Activated T-helper 17 cell treated with anti-CD3 and anti-CD28 coated beads, Interleukin-2, amount 50 U/mL, for 72 hours (primary cell): ENCODE data around the gene GSTM1. TPM values are rescaled to one million over a fixed set of nuclear protein-coding genes. Genes with fewer than 3 reads are reported as not detected.
A peak's percentile ranks its signal among the peaks of the same experiment; 100 is the strongest.
"Not testable (repeated sequence)": the region's sequence is repeated elsewhere in the genome, so short reads cannot be mapped to it uniquely, and the experiment has no call there.

Source experiments
- ATAC-seq: fragments of 150-1000 bp; cut with Tn5 transposase; replicated peaks from 2 replicates; pipeline ENCODE4 v1.10.0; 2021; ENCODE audit warnings: mild to moderate bottlenecking, moderate library complexity
- H3K27ac Mint-ChIP-seq: one replicate; pipeline ENCODE4 v1.8.0; 2022; ENCODE audit warnings: mixed read lengths
- H3K27me3 Mint-ChIP-seq: one replicate; pipeline ENCODE4 v1.8.0; 2022; ENCODE audit warnings: mixed read lengths
- H3K36me3 Mint-ChIP-seq: one replicate; pipeline ENCODE4 v1.8.0; 2022; ENCODE audit warnings: low read depth, mild to moderate bottlenecking, mixed read lengths
- H3K4me1 Mint-ChIP-seq: one replicate; pipeline ENCODE4 v1.8.0; 2022; ENCODE audit warnings: mixed read lengths
- H3K4me3 Mint-ChIP-seq: one replicate; pipeline ENCODE4 v1.8.0; 2022; ENCODE audit warnings: mild to moderate bottlenecking, mixed read lengths
- H3K9me3 Mint-ChIP-seq: one replicate; pipeline ENCODE4 v1.8.0; 2022; ENCODE audit warnings: mixed read lengths
- total RNA-seq, 2 donors: library from RNA; stranded (reverse); gene quantifications; one replicate each; pipeline ENCODE4 v1.2.3, GENCODE V29; 2022

GSTM1 gene
- total RNA-seq, 2 donors from 2014 or later = 86.5 TPM; not detected in 1

DNA sequence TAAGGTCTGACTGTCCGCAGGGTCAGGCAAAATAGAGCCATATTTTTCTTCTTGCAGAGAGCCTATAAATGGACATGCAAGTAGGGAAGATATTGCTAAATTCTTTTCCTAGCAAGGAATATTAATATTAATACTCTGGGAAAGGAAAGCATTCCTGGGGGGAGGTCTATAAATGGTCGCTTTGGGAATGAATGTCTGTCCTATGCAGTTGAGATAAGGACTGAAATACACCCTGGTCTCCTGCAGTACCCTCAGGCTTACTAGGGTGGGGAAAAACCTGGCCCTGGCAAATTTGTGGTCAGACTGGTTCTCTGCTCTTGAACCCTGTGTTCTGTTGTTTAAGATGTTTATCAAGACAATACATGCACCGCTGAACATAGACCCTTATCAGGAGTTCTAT lies 15.3 kb downstream of the GSTM1 start:
- ATAC-seq, H3K27ac Mint-ChIP-seq, H3K4me1 Mint-ChIP-seq, H3K27me3 Mint-ChIP-seq, H3K4me3 Mint-ChIP-seq, H3K36me3 Mint-ChIP-seq, H3K9me3 Mint-ChIP-seq: not testable (repeated sequence)

DNA sequence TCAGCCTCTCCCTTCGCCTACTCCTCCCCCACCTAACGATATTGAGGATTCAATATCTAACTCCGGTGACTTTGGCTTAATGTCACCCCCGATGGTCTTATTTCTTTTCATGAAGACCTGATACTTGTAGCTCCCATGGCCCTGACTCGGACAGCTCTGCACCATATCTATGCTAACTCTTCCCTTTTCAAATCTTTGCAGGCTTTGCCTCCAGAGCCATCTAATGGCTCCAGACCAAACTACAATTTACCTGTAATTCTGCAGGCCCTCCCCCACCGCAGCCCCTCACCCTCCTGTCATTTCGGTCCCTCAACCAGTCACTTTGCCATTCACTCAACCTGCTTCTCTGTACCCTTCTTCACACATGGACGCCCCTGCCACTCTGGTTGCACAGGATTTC lies 16.6 kb downstream of the GSTM1 start:
- H3K36me3 Mint-ChIP-seq = no peaks in the 10 kb centered on the region
- H3K4me3 Mint-ChIP-seq = no peak overlapping the region
- ATAC-seq = no peak
- H3K4me1 Mint-ChIP-seq = no peaks in the 10 kb centered on the region
- peaks cover 7% of the 10 kb centered on the region for H3K27me3 Mint-ChIP-seq
- H3K9me3 Mint-ChIP-seq = peaks cover 3% of the 10 kb centered on the region
- H3K27ac Mint-ChIP-seq = no peak overlapping the region

DNA sequence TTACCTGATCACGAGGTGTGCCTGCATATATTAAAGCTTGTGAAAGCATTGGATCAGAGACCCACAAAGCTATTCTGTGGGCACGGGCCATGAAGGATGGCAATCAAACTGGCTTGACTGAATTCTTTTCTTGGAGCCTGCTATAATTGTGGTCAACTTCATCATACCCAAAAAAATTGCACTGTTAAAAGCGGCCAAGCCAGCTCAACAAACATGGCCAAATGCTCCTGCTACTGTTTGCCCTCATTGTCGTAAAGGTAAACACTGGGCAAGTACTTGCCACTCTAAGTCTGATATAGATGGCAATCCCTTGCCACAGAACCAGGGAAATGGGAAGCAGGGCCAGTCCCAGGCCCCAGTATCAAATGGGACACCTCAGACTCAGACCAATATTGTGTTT lies 17.8 kb downstream of the GSTM1 start:
- H3K27me3 Mint-ChIP-seq = peaks cover 7% of the 10 kb centered on the region
- H3K36me3 Mint-ChIP-seq = no peaks in the 10 kb centered on the region
- H3K27ac Mint-ChIP-seq = no peak overlapping the region
- no peaks in the 10 kb centered on the region for H3K4me1 Mint-ChIP-seq
- no peak overlapping the region for H3K4me3 Mint-ChIP-seq
- H3K9me3 Mint-ChIP-seq = peaks cover 3% of the 10 kb centered on the region
- ATAC-seq = no peak

DNA sequence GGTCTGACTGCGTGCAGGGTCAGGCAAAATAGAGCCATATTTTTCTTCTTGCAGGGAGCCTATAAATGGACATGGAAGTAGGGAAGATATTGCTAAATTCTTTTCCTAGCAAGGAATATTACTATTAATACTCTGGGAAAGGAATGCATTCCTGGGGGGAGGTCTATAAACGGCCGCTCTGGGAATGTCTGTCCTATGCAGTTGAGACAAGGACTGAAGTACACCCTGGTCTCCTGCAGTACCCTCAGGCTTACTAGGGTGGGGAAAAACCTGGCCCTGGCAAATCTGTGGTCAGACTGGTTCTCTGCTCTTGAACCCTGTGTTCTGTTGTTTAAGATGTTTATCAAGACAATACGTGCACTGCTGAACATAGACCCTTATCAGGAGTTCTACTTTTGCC lies 21.3 kb downstream of the GSTM1 start:
- not testable (repeated sequence) for H3K4me3 Mint-ChIP-seq, ATAC-seq, H3K27ac Mint-ChIP-seq, H3K9me3 Mint-ChIP-seq, H3K4me1 Mint-ChIP-seq, H3K36me3 Mint-ChIP-seq
- H3K27me3 Mint-ChIP-seq = peaks cover 14% of the 10 kb centered on the region

DNA sequence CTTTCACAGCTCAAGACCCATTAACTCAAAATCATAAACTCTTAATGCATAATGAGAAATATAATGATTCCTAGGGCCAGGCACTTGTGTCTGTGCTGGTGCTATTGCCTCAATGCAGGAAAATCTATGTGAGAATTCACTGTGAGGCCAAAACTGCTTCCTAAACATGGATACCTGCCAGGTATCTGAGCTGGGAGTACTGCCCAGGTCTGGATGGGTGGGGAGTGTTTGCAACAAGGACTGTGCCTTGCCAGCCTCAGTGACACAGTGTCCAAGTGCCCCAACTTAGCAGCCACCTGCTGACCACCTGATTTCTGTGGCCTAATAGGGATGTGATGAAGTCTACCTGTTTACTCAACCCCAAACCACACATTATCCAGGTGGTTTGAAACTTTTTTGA lies 22.2 kb downstream of the GSTM1 start:
- not testable (repeated sequence) for H3K4me3 Mint-ChIP-seq, H3K9me3 Mint-ChIP-seq, H3K4me1 Mint-ChIP-seq, ATAC-seq, H3K36me3 Mint-ChIP-seq, H3K27ac Mint-ChIP-seq
- H3K27me3 Mint-ChIP-seq = peaks cover 14% of the 10 kb centered on the region

DNA sequence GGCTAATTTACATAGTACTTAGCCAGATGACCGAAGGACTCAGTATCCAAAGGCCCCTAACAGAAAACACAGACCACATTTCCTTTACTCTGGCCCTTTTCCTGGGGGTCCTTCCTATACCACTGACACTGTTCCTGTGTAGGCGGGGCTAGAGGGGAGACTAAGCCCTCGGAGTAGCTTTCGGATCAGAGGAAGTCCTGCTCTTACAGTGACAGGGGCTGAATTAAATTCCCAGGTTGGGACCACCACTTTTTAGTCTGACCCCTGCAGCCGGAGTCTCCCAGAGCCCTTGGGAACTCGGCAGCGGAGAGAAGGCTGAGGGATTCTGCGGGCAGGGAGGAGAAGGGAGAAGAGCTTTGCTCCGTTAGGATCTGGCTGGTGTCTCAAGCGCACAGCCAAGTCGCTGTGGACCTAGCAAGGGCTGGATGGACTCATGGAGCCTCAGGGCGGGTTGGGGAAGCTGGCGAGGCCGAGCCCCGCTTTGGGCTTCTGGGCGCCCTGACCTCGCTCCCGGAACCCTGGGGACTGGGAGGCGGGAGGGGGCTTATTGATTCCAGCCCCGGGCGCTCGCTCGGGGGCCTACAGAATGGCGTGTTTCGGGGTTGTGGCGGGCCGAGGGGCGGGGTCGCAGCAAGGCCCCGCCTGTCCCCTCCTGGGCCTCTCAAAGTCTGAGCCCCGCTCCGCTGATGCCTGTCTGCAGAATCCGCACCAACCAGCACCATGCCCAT lies 24.1 kb downstream of the GSTM1 start, which contains the start of gene GSTM5:
GSTM5 (plus strand) TSS at position 659 of the 728 bp plus-strand sequence; CDS start at position 721, 62 bp downstream.
- not testable (repeated sequence) for H3K36me3 Mint-ChIP-seq, H3K9me3 Mint-ChIP-seq, ATAC-seq, H3K4me3 Mint-ChIP-seq, H3K27ac Mint-ChIP-seq, H3K4me1 Mint-ChIP-seq
- peaks cover 19% of the 10 kb centered on the region for H3K27me3 Mint-ChIP-seq

DNA sequence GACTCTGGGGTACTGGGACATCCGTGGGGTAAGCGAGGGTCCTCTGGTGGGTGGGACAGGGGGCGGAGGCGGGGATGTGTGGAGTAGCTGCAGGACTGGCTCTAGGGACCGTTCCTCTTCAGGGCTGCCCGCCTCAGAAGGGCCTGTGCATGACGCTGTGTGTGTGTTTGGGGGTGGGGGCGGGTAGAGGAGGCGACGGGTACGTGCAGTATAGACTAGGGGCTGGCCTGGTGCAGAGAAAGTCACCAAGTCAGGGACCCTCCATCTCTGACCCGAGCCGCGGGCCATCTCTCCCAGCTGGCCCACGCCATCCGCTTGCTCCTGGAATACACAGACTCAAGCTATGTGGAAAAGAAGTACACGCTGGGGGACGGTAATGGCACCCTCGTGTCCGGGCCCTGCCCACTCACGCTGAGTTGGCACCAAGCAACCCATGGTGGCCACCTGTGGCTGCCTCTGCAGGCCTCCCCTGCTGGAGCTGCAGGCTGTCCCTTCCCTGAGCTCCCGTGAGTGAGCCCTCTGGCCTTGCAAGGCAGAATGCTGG lies 24.8 kb downstream of the GSTM1 start:
- Mint-ChIP-seq H3K4me3 (no peak overlapping the region), H3K9me3 (peaks cover 3% of the 10 kb centered on the region), H3K4me1 (no peaks in the 10 kb centered on the region), H3K27ac (no peak overlapping the region), H3K27me3 (peaks cover 21% of the 10 kb centered on the region), H3K36me3 (no peaks in the 10 kb centered on the region)
- no peak for ATAC-seq

DNA sequence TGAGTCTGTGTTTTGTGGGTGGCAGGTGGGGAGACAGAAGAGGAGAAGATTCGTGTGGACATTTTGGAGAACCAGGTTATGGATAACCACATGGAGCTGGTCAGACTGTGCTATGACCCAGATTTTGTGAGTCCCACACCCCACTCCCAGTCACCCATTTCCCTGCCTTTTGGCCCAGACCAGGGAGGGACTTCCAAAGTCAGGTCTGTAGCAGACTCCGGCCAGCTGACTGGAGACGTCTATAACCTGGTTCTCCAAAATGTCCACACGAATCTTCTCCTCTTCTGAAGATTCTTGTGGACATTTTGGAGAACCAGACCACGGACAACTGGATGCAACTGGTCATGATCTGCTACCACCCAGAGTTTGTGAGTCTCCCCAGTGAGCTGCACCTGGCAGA lies 26.0 kb downstream of the GSTM1 start:
- no peaks in the 10 kb centered on the region for H3K36me3 Mint-ChIP-seq
- H3K4me3 Mint-ChIP-seq = no peak overlapping the region
- H3K27me3 Mint-ChIP-seq = peaks cover 24% of the 10 kb centered on the region
- no peaks in the 10 kb centered on the region for H3K9me3 Mint-ChIP-seq
- H3K4me1 Mint-ChIP-seq = no peaks in the 10 kb centered on the region
- no peak for ATAC-seq
- no peak overlapping the region for H3K27ac Mint-ChIP-seq

DNA sequence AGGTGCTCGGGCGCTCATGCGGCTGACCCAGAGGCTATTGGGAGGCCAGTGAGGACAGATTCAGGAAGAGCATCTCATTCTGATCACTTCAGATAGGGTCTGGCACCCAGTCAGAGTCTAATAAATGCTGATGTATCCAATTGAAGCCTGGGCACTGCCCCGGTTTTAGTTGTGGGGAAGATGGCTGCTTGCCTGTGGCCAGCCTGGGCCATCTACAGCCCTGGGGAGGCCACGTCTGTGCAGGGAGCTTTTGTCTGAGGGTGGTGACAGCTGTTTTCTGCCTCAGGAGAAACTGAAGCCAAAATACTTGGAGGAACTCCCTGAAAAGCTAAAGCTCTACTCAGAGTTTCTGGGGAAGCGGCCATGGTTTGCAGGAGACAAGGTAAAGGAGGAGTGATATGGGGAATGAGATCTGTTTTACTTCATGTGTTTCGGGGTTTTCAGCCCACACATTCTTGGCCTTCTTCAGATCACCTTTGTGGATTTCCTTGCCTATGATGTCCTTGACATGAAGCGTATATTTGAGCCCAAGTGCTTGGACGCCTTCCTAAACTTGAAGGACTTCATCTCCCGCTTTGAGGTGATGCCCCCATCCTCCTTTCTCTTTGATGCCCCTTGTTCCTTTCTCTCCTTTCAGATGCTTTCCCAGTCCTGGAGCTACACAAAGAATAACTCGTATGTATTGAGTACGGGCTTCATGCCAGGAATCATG lies 27.2 kb downstream of the GSTM1 start:
- no peaks in the 10 kb centered on the region for H3K36me3 Mint-ChIP-seq

DNA sequence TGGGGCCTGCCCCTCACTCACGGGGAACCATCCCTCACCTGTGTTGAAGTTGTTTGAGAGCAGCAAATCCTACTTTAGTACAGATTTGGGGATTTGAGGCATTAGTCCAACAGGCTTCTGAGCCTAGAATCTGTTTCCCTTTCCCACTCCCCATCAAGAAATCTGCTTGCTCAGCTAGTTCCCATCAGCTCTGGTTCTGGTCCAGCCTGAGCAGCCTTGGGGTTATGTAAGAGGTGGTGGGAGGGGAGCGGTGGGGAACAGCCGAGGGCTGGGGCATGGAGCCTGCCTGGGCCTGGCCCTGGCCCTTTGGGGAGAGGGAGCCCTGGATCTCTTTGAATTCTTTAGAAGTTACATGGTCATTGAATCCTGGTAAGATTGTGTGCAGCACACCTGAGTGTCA lies 28.5 kb downstream of the GSTM1 start:
- no peaks in the 10 kb centered on the region for H3K9me3 Mint-ChIP-seq
- peaks cover 28% of the 10 kb centered on the region for H3K27me3 Mint-ChIP-seq
- H3K4me1 Mint-ChIP-seq = no peaks in the 10 kb centered on the region
- ATAC-seq = no peak
- no peak overlapping the region for H3K27ac Mint-ChIP-seq
- H3K36me3 Mint-ChIP-seq = no peaks in the 10 kb centered on the region
- H3K4me3 Mint-ChIP-seq = no peak overlapping the region

More for the DNA sequence above, 27.2 kb downstream of the GSTM1 start:
- no peak for ATAC-seq
- Mint-ChIP-seq H3K27ac (no peak overlapping the region), H3K4me3 (no peak overlapping the region), H3K4me1 (no peaks in the 10 kb centered on the region), H3K9me3 (no peaks in the 10 kb centered on the region), H3K27me3 (peaks cover 28% of the 10 kb centered on the region)

DNA sequence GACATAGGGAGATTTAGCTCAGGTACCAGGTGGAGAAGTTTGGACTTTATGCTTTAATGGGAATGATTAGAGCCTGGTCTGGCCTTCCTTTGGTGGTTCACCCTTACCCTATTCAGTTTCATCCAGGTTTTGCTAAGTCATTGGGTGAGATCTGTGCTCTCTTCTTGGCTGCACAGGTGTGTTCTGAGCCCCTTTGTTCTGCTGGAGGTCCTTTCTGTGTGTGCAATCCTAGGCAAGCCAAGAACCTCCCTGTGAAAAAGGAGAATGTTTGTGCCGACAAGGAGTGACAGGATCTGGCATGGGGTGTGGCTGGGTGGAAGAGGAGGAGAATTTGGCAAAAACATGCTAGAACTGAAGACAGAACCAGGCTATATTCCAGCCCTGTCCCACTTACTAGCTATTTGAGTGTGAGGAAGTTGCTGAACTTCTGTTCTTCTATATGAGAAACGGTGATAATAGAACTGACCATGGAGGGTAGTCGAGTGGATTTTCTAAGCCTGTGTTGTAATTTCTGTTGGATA lies 29.0 kb downstream of the GSTM1 start:
- Mint-ChIP-seq H3K9me3 (no peaks in the 10 kb centered on the region), H3K27me3 (peaks cover 28% of the 10 kb centered on the region), H3K4me1 (no peaks in the 10 kb centered on the region), H3K27ac (no peak overlapping the region), H3K4me3 (no peak overlapping the region), H3K36me3 (no peaks in the 10 kb centered on the region)
- ATAC-seq = no peak

DNA sequence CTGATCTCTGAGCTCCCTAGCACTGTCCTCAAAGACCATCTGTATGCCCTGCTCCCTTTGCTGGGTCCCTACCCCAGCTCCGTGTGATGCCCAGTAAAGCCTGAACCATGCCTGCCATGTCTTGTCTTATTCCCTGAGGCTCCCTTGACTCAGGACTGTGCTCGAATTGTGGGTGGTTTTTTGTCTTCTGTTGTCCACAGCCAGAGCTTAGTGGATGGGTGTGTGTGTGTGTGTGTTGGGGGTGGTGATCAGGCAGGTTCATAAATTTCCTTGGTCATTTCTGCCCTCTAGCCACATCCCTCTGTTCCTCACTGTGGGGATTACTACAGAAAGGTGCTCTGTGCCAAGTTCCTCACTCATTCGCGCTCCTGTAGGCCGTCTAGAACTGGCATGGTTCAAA lies 30.1 kb downstream of the GSTM1 start:
- Mint-ChIP-seq H3K36me3 (no peaks in the 10 kb centered on the region), H3K27me3 (peaks cover 28% of the 10 kb centered on the region)

DNA sequence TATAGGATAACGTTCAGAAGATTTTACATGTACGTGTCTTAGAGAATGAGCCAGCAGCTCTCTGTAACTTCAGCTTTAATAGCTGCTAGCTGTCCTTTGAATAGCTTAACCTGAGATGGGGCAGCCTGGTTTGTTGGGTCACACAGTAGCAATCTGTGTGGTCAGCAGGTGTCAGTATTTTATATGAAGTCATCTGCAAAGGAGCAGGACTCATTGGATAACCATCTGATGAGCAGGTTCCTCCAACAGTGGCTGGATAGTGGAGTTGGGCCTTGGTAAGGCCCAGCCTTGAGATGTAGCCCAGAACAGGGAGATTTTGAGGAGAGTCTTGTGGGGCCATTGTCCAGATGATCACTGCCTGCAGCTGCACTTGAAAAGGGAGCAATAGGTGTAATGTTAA lies 30.9 kb downstream of the GSTM1 start:
- no peak for ATAC-seq
- Mint-ChIP-seq H3K9me3 (no peaks in the 10 kb centered on the region), H3K27me3 (peaks cover 25% of the 10 kb centered on the region), H3K36me3 (no peaks in the 10 kb centered on the region), H3K4me3 (no peak overlapping the region), H3K27ac (no peak overlapping the region), H3K4me1 (no peaks in the 10 kb centered on the region)

More for the DNA sequence above, 30.1 kb downstream of the GSTM1 start:
- ATAC-seq = no peak
- Mint-ChIP-seq H3K4me1 (no peaks in the 10 kb centered on the region), H3K27ac (no peak overlapping the region), H3K4me3 (no peak overlapping the region), H3K9me3 (no peaks in the 10 kb centered on the region)

DNA sequence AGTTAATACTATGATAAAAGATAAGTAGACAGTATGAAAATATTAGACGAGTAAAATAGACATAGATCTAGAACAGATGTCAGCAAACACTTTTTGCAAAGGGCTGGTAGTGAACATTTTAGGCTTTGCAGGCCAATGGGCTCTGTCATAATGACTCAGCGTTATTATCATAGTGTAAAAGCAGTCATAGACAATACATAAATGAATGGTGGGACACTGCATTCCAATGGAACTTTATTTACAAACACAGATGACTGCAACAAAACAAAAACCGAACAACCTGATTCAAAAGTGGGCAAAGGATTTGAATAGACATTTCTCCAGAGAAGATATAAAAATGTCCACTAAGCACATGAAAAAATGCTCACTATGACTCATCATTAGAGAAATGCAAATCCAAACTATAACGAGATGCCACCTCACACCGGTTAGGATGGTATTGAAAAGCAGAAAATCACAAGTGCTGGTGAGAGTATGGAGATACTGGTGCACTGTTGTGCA lies 31.8 kb downstream of the GSTM1 start:
- ATAC-seq = peak; percentile 56
- H3K4me3 Mint-ChIP-seq = no peak overlapping the region
- no peaks in the 10 kb centered on the region for H3K36me3 Mint-ChIP-seq
- peaks cover 16% of the 10 kb centered on the region for H3K27me3 Mint-ChIP-seq
- H3K4me1 Mint-ChIP-seq = no peaks in the 10 kb centered on the region
- no peaks in the 10 kb centered on the region for H3K9me3 Mint-ChIP-seq
- H3K27ac Mint-ChIP-seq = no peak overlapping the region

DNA sequence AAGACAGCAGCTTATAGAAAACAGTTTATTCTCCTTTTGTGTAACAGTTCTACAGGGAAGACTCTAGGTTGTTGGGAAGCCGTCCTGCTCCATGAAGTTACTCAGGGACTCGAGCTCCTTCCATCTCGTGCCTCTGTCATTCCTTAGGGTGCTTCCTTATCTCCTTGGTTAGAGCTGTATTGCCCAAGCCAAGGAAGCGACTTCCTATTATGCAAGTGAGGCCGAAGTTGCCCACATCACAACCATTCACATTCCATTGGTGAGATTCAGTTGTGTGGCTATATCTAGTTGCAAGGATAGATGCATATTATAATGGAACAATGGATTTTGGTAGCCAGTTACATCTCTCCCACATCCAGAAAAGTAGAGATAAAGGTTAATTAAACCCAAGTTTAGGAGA lies 33.4 kb downstream of the GSTM1 start:
- H3K27me3 Mint-ChIP-seq = peaks cover 10% of the 10 kb centered on the region
- ATAC-seq = no peak
- no peak overlapping the region for H3K27ac Mint-ChIP-seq

More for the DNA sequence above, 33.4 kb downstream of the GSTM1 start:
- no peak overlapping the region for H3K4me3 Mint-ChIP-seq
- H3K4me1 Mint-ChIP-seq = no peaks in the 10 kb centered on the region
- no peaks in the 10 kb centered on the region for H3K36me3 Mint-ChIP-seq
- H3K9me3 Mint-ChIP-seq = no peaks in the 10 kb centered on the region
